BLaER1 treated with 17β-estradiol and CSF1 and Interleukin-3, amounts not matched to agents 10 nM and 100 nM (cell line): ENCODE data around the gene ACSF3.
"Not testable (repeated sequence)": the region's sequence is repeated elsewhere in the genome, so short reads cannot be mapped to it uniquely, and the experiment has no call there.

Experiments used
- H3K27ac ChIP-seq, 11 experiments: shearing (Covaris generic); formaldehyde crosslinking; 2 replicates each; pipeline ENCODE4 v1.8.1; 2022
- H3K27me3 ChIP-seq, 11 experiments: shearing (Covaris generic); formaldehyde crosslinking; 2 replicates each; pipeline ENCODE4 v1.8.1; 2022
- H3K36me3 ChIP-seq, 11 experiments: shearing (Covaris generic); formaldehyde crosslinking; 2 replicates each; pipeline ENCODE4 v1.8.1; 2022
- H3K4me1 ChIP-seq, 10 experiments: shearing (Covaris generic); formaldehyde crosslinking; 2 replicates each; pipeline ENCODE4 v1.8.1; 2022
- H3K4me2 ChIP-seq, 11 experiments: shearing (Covaris generic); formaldehyde crosslinking; 2 replicates each; pipeline ENCODE4 v1.8.1; 2022
- H3K4me3 ChIP-seq, 10 experiments: shearing (Covaris generic); formaldehyde crosslinking; 2 replicates each; pipeline ENCODE4 v1.8.1; 2022
- H3K9ac ChIP-seq, 11 experiments: shearing (Covaris generic); formaldehyde crosslinking; 2 replicates each; pipeline ENCODE4 v1.8.1; 2022
- H3K9me3 ChIP-seq, 11 experiments: shearing (Covaris generic); formaldehyde crosslinking; replicated peaks in 1 of 11; 2 replicates each; pipeline ENCODE4 v1.8.1; 2022
- H4K20me1 ChIP-seq, 11 experiments: shearing (Covaris generic); formaldehyde crosslinking; 2 replicates each; pipeline ENCODE4 v1.8.1; 2022
- Cebpa-rat ChIP-seq, 11 experiments: shearing (Covaris generic); IDR thresholded peaks; 2 replicates each; pipeline ENCODE4 v1.8.1; 2022

ACSF3 gene

GRCh38 chr16:89187032-89187769 is 93.5 kb downstream of the ACSF3 start:
- H4K20me1 ChIP-seq: peaks cover 0 to 37% (median 10%) of the 10 kb centered on the region in 11 experiments; a peak in 9 of 22 replicates
- no peak for TF ChIP-seq Cebpa-rat (IDR thresholded peaks at IDR 0.05)

GRCh38 chr16:89187770-89188392 is 94.2 kb downstream of the ACSF3 start:
- Histone ChIP-seq H3K27ac (no peak overlapping the region), H3K4me2 (0 out of 22 replicates have a peak overlapping the region, but pooled peaks of 1 of the 11 experiments have one; percentile 18), H3K4me3 (no peak overlapping the region), H3K36me3 (no peaks in the 10 kb centered on the region), H3K27me3 (peaks cover 0 to 20% (median 10%) of the 10 kb centered on the region in 11 experiments; a peak in 8 of 22 replicates), H3K9me3 (no peaks in the 10 kb centered on the region), H3K4me1 (peaks cover 0 to 24% (median 8%) of the 10 kb centered on the region in 10 experiments; a peak in 18 of 20 replicates), H4K20me1 (peaks cover 0 to 37% (median 10%) of the 10 kb centered on the region in 11 experiments; a peak in 9 of 22 replicates), H3K9ac (no peak overlapping the region)
- no peak for TF ChIP-seq Cebpa-rat (IDR thresholded peaks at IDR 0.05)

More at GRCh38 chr16:89187032-89187769, 93.5 kb downstream of the ACSF3 start:
- no peak overlapping the region for H3K4me3 ChIP-seq
- peak overlapping the region in 1 of 11 experiments; percentile 18; a peak in 1 of 22 replicates for H3K4me2 ChIP-seq
- H3K9me3 ChIP-seq: no peaks in the 10 kb centered on the region
- no peak overlapping the region for H3K9ac ChIP-seq
- H3K36me3 ChIP-seq: no peaks in the 10 kb centered on the region
- H3K27ac ChIP-seq: no peak overlapping the region
- H3K27me3 ChIP-seq: peaks cover 0 to 20% (median 10%) of the 10 kb centered on the region in 11 experiments; a peak in 8 of 22 replicates
- H3K4me1 ChIP-seq: peaks cover 0 to 28% (median 8%) of the 10 kb centered on the region in 10 experiments; a peak in 18 of 20 replicates

- not testable (repeated sequence) for H3K4me3 ChIP-seq, H3K36me3 ChIP-seq, H3K4me2 ChIP-seq, H3K9me3 ChIP-seq, H3K27ac ChIP-seq, H3K9ac ChIP-seq
- H4K20me1 ChIP-seq: peaks cover 0 to 37% (median 10%) of the 10 kb centered on the region in 11 experiments; a peak in 9 of 22 replicates
- H3K27me3 ChIP-seq: peaks cover 0 to 18% (median 4%) of the 10 kb centered on the region in 11 experiments; a peak in 7 of 22 replicates
- H3K4me1 ChIP-seq: peaks cover 4 to 21% (median 11%) of the 10 kb centered on the region in 10 experiments; a peak in 19 of 20 replicates
Measured at GRCh38 chr16:89188471-89189357, 95.1 kb downstream of the ACSF3 start.

GRCh38 chr16:89189358-89190025 is 95.8 kb downstream of the ACSF3 start:
- H3K4me3 ChIP-seq: no peak overlapping the region
- peaks cover 8 to 22% (median 17%) of the 10 kb centered on the region in 10 experiments for H3K4me1 ChIP-seq
- H3K9me3 ChIP-seq: no peaks in the 10 kb centered on the region
- H3K9ac ChIP-seq: no peak overlapping the region
- TF ChIP-seq Cebpa-rat (IDR thresholded peaks at IDR 0.05): no peak
- no peak overlapping the region for H3K27ac ChIP-seq
- H3K27me3 ChIP-seq: peaks cover 0 to 10% (median 2%) of the 10 kb centered on the region in 11 experiments; a peak in 5 of 22 replicates
- H4K20me1 ChIP-seq: peaks cover 0 to 42% (median 10%) of the 10 kb centered on the region in 11 experiments; a peak in 9 of 22 replicates
- H3K36me3 ChIP-seq: no peaks in the 10 kb centered on the region
- H3K4me2 ChIP-seq: no peak overlapping the region

GRCh38 chr16:89190150-89190958 is 96.7 kb downstream of the ACSF3 start:
- Histone ChIP-seq H3K4me3 (no peak overlapping the region), H3K27ac (no peak overlapping the region), H3K4me1 (peaks cover 8 to 30% (median 22%) of the 10 kb centered on the region in 10 experiments), H3K9me3 (no peaks in the 10 kb centered on the region), H3K36me3 (no peaks in the 10 kb centered on the region), H3K9ac (no peak overlapping the region), H3K4me2 (0 out of 22 replicates have a peak overlapping the region, but pooled peaks of 1 of the 11 experiments have one; percentile 98), H3K27me3 (peaks cover 0 to 10% (median 0%) of the 10 kb centered on the region in 11 experiments; a peak in 4 of 22 replicates), H4K20me1 (peaks cover 0 to 43% (median 10%) of the 10 kb centered on the region in 11 experiments; a peak in 9 of 22 replicates)
- TF ChIP-seq Cebpa-rat (IDR thresholded peaks at IDR 0.05): no peak

- Histone ChIP-seq H3K4me1 (peaks cover 8 to 30% (median 22%) of the 10 kb centered on the region in 10 experiments), H3K27me3 (peaks cover 0 to 10% (median 0%) of the 10 kb centered on the region in 11 experiments; a peak in 4 of 22 replicates), H3K4me2 (peak overlapping the region; percentile 61 to 99 (median 97)), H4K20me1 (peaks cover 0 to 43% (median 10%) of the 10 kb centered on the region in 11 experiments; a peak in 9 of 22 replicates), H3K36me3 (no peaks in the 10 kb centered on the region), H3K27ac (no peak overlapping the region), H3K9me3 (no peaks in the 10 kb centered on the region), H3K4me3 (peak overlapping the region in 1 of 10 experiments; percentile 44; a peak in 1 of 20 replicates), H3K9ac (peak overlapping the region in 3 of 11 experiments; percentile 9 to 39 (median 26); a peak in 2 of 22 replicates)
- no peak for TF ChIP-seq Cebpa-rat (IDR thresholded peaks at IDR 0.05)
Measured at GRCh38 chr16:89191033-89191900, 97.6 kb downstream of the ACSF3 start.

GRCh38 chr16:89191901-89192185 is 98.2 kb downstream of the ACSF3 start:
- Histone ChIP-seq H3K36me3 (no peaks in the 10 kb centered on the region), H3K9me3 (no peaks in the 10 kb centered on the region), H3K4me2 (peak overlapping the region; percentile 94 to 99 (median 98)), H3K4me1 (peaks cover 8 to 30% (median 22%) of the 10 kb centered on the region in 10 experiments), H3K27me3 (peaks cover 0 to 10% (median 0%) of the 10 kb centered on the region in 11 experiments; a peak in 4 of 22 replicates), H3K4me3 (peak overlapping the region; percentile 53 to 71 (median 61)), H4K20me1 (peaks cover 0 to 41% (median 10%) of the 10 kb centered on the region in 11 experiments; a peak in 9 of 22 replicates), H3K9ac (peak overlapping the region; percentile 60 to 85 (median 77); a peak in 21 of 22 replicates), H3K27ac (peak overlapping the region in 9 of 11 experiments; percentile 53 to 78 (median 67); a peak in 18 of 22 replicates)
- no peak for TF ChIP-seq Cebpa-rat (IDR thresholded peaks at IDR 0.05)

- not testable (repeated sequence) for H3K36me3 ChIP-seq, H3K9me3 ChIP-seq, H3K27me3 ChIP-seq
- peak overlapping the region; percentile 53 to 71 (median 61) for H3K4me3 ChIP-seq
- peak overlapping the region in 9 of 11 experiments; percentile 53 to 78 (median 67); a peak in 18 of 22 replicates for H3K27ac ChIP-seq
- H3K4me1 ChIP-seq: peaks cover 8 to 30% (median 22%) of the 10 kb centered on the region in 10 experiments
- peaks cover 0 to 36% (median 10%) of the 10 kb centered on the region in 11 experiments; a peak in 9 of 22 replicates for H4K20me1 ChIP-seq
- peak overlapping the region; percentile 60 to 85 (median 77); a peak in 21 of 22 replicates for H3K9ac ChIP-seq
- peak overlapping the region; percentile 94 to 99 (median 98) for H3K4me2 ChIP-seq
Measured at GRCh38 chr16:89192186-89192955, 98.7 kb downstream of the ACSF3 start.
